Keratinocyte (primary cell): ENCODE data around the gene ZRANB1. TPM values are rescaled to one million over a fixed set of nuclear protein-coding genes. Genes with fewer than 3 reads are reported as not detected.
A peak's percentile ranks its signal among the peaks of the same experiment; 100 is the strongest.

Source experiments
- DNase-seq: peaks from one replicate; pipeline ENCODE4 v3.0.0-alpha.2; 2011; ENCODE audit warnings: low read depth, missing footprints, low spot score
- FAIRE-seq: peaks from 2 replicates; lab custom pipeline; 2011; peaks lifted over from hg19 to GRCh38; lab: Jason Lieb, UNC
- H2AFZ ChIP-seq: 2 replicates; pipeline ENCODE4 v1.6.0; 2012; ENCODE audit warnings: low read length, control low read depth, inconsistent platforms; ENCODE audit not compliant: control insufficient read depth
- H3K27ac ChIP-seq: 2 replicates; pipeline ENCODE4 v1.5.1; 2011; ENCODE audit warnings: low read length; ENCODE audit not compliant: control insufficient read depth, insufficient read depth
- H3K27me3 ChIP-seq: 3 replicates; pipeline ENCODE4 v1.6.0; 2011; ENCODE audit warnings: low read length; ENCODE audit not compliant: control insufficient read depth, insufficient read depth; ENCODE audit errors: extremely low read depth
- H3K36me3 ChIP-seq, 2 experiments: 2 replicates in 1 of 2; 3 replicates in 1 of 2; pipeline ENCODE4 v1.5.1; 2011; ENCODE audit warnings: low read length in 2 of 2, mild to moderate bottlenecking in 1 of 2; ENCODE audit not compliant: control insufficient read depth in 2 of 2, insufficient read depth in 2 of 2; ENCODE audit errors: extremely low read depth in 1 of 2
- H3K4me1 ChIP-seq: 3 replicates; pipeline ENCODE4 v1.5.1; 2011; ENCODE audit warnings: low read length; ENCODE audit not compliant: control insufficient read depth, insufficient read depth; ENCODE audit errors: extremely low read depth
- H3K4me2 ChIP-seq: 3 replicates; pipeline ENCODE4 v1.6.0; 2011; ENCODE audit warnings: low read depth, low read length; ENCODE audit not compliant: control insufficient read depth, insufficient read depth; ENCODE audit errors: extremely low read depth
- H3K4me3 ChIP-seq, 3 experiments: fragments of 200-600 bp in 1 of 3; sonication (generic) in 1 of 3; 2 replicates in 2 of 3; 3 replicates in 1 of 3; pipeline ENCODE4 v1.5.1; 2011 to 2016; ENCODE audit warnings: low read length in 3 of 3, mild to moderate bottlenecking in 3 of 3, control low read depth in 2 of 3, inconsistent platforms in 1 of 3, low read depth in 1 of 3, mixed read lengths in 1 of 3, mixed run types in 1 of 3, moderate library complexity in 1 of 3; ENCODE audit not compliant: control insufficient read depth in 2 of 3, insufficient read depth in 2 of 3; ENCODE audit errors: extremely low read depth in 1 of 3
- H3K79me2 ChIP-seq: 2 replicates; pipeline ENCODE4 v1.6.0; 2012; ENCODE audit warnings: low read length; ENCODE audit not compliant: control insufficient read depth, insufficient read depth
- H3K9ac ChIP-seq: 3 replicates; pipeline ENCODE4 v1.6.0; 2011; ENCODE audit warnings: low read length; ENCODE audit not compliant: control insufficient read depth, insufficient read depth; ENCODE audit errors: extremely low read depth
- H3K9me1 ChIP-seq: 3 replicates; pipeline ENCODE4 v1.6.0; 2011; ENCODE audit warnings: low read length; ENCODE audit not compliant: control insufficient read depth, insufficient read depth; ENCODE audit errors: extremely low read depth
- H3K9me3 ChIP-seq: 2 replicates; pipeline ENCODE4 v1.5.1; 2012; ENCODE audit warnings: low read depth, low read length; ENCODE audit not compliant: control insufficient read depth
- H4K20me1 ChIP-seq: 3 replicates; pipeline ENCODE4 v1.6.0; 2011; ENCODE audit warnings: low read length; ENCODE audit not compliant: control insufficient read depth, insufficient read depth; ENCODE audit errors: extremely low read depth
- CTCF ChIP-seq, 3 experiments: IDR thresholded peaks in 1 of 3; conservative IDR thresholded peaks in 1 of 3; optimal IDR thresholded peaks in 1 of 3; 2 replicates in 2 of 3; 3 replicates in 1 of 3; pipeline versions ENCODE3 to v1.5.1; 2011; ENCODE audit warnings: low read length in 3 of 3, mild to moderate bottlenecking in 3 of 3, moderate library complexity in 2 of 3, control low read depth in 1 of 3, inconsistent platforms in 1 of 3; ENCODE audit not compliant: insufficient read depth in 2 of 3; ENCODE audit errors: extremely low read depth in 1 of 3
- EZH2 ChIP-seq: IDR thresholded peaks from one replicate; pipeline ENCODE4 v1.6.1; 2012; ENCODE audit warnings: inconsistent platforms, mild to moderate bottlenecking, low read length, moderate library complexity
- dilution Hi-C: fragments of 300-500 bp; cut with MboI; formaldehyde crosslinking; loops from one replicate; pipeline ENCODE4 v1.7.0; 2020; ENCODE audit warnings: low sequenced_read_pairs; ENCODE audit not compliant: extremely low pct_ligation_motif_present
- polyA plus RNA-seq, 5 experiments: library from polyadenylated mRNA; depleted of rRNA in 3 of 5; stranded (reverse) in 3 of 5; stranded (forward) in 1 of 5; unstranded in 1 of 5; fragments of >200 nt; gene quantifications; 1 replicate in 1 of 5; 2 replicates in 3 of 5; 3 replicates in 1 of 5; pipeline versions ENCODE4 v1.2.1 to v1.2.3, GENCODE V29; 2011 to 2012; ENCODE audit warnings: missing spikeins in 2 of 5, low read depth in 1 of 5, low replicate concordance in 1 of 5

ZRANB1 gene
- polyA plus RNA-seq, 1 donor (not counting 4 experiments of a cell fraction or from before 2014, with no cell fraction given): 9.3 TPM

DNA sequence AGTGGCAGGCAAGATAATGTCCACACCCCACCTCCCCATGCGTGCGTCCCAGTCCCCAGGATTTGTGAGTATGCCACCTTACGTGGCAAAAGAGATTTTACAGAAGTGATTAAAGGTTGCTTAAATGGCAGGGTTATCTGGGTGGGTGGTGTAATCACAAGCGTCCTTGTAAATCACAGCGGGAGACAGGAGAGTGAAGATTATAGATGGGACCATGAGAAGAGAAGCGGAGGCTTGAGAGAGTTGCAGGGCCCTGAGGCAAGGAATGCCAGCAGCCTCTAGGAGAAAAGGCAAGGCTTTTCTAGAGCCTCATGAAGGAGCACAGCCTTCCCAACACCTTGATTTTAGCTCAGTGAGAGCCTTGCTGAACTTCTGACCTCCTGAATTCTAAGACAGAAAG lies 10.2 kb downstream of the ZRANB1 start:
- Histone ChIP-seq H3K27me3 (no peaks in the 10 kb centered on the region), H3K9me1 (peaks cover 3% of the 10 kb centered on the region), H4K20me1 (peaks cover 2% of the 10 kb centered on the region), H3K27ac (no peak overlapping the region), H2AFZ (no peak overlapping the region), H3K4me3 (no peak overlapping the region), H3K4me1 (no peaks in the 10 kb centered on the region), H3K4me2 (no peak overlapping the region), H3K9ac (no peak overlapping the region), H3K36me3 (peaks cover 0 to 3% of the 10 kb centered on the region in 2 experiments), H3K9me3 (no peaks in the 10 kb centered on the region), H3K79me2 (peaks cover 46% of the 10 kb centered on the region)
- dilution Hi-C loops: no loop called here
- TF ChIP-seq CTCF (optimal IDR thresholded peaks at IDR 0.05 in 1 of 3, IDR thresholded peaks at IDR 0.05 in 1 of 3, conservative IDR thresholded peaks at IDR 0.05 in 1 of 3; ENCODE audit: extremely low read depth in 1 of 3, insufficient read depth in 2 of 3, low read length in 3 of 3) (no peak), EZH2 (no peak)
- DNase-seq: no peak
- peak; percentile 26 for FAIRE-seq

DNA sequence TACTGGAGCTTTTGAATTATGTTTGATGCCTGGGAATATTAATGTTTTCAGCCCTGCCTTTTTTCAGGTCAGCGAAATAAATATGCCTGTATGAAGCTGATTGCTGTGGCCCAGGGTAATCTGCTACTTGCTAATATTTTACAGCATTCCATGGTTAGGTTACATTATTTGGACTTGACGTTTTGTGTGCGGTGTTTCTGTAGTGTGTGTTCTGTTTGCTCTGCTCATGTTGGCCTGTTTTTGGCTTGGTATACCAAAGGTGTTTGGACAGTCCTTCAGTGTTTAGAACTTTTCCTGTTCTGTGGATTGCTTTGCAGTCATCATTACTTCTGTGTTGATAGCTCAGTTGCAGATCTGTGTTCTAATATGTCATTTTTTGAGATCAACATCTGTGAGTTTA lies 11.5 kb downstream of the ZRANB1 start:
- H2AFZ ChIP-seq: no peak overlapping the region
- H3K36me3 ChIP-seq: peaks cover 0 to 3% of the 10 kb centered on the region in 2 experiments
- DNase-seq (no peak), FAIRE-seq (peak; percentile 39)
- H3K9me3 ChIP-seq: no peaks in the 10 kb centered on the region
- H3K4me1 ChIP-seq: no peaks in the 10 kb centered on the region
- peaks cover 2% of the 10 kb centered on the region for H4K20me1 ChIP-seq
- H3K9me1 ChIP-seq: peaks cover 3% of the 10 kb centered on the region
- TF ChIP-seq CTCF (optimal IDR thresholded peaks at IDR 0.05 in 1 of 3, IDR thresholded peaks at IDR 0.05 in 1 of 3, conservative IDR thresholded peaks at IDR 0.05 in 1 of 3; ENCODE audit: extremely low read depth in 1 of 3, insufficient read depth in 2 of 3, low read length in 3 of 3) (no peak), EZH2 (no peak)
- dilution Hi-C loops: no loop called here
- peaks cover 42% of the 10 kb centered on the region for H3K79me2 ChIP-seq
- H3K4me2 ChIP-seq: no peak overlapping the region
- H3K27ac ChIP-seq: no peak overlapping the region
- no peak overlapping the region for H3K4me3 ChIP-seq
- no peak overlapping the region for H3K9ac ChIP-seq
- H3K27me3 ChIP-seq: no peaks in the 10 kb centered on the region
